PC-3 (cell line): ENCODE data around the gene MMGT1. TPM values are rescaled to one million over a fixed set of nuclear protein-coding genes. Genes with fewer than 3 reads are reported as not detected.

Experiments used
- ATAC-seq: fragments of 200-7000 bp; cut with Tn5 transposase; 2 replicates; pipeline ENCODE4 v1.9.1; 2020; ENCODE audit warnings: mild to moderate bottlenecking, moderate library complexity
- BruUV-seq: library from RNA; stranded (reverse); fragments of 400-500 nt; replicated peaks from 2 replicates; lab custom pipeline; 2021; lab: Mats Ljungman, UMichigan
- CTCF ChIA-PET: fragments of 300-600 bp; sonication (Branson Sonifier 250); formaldehyde crosslinking; loops from one replicate; lab custom pipeline; 2022; ENCODE audit warnings: antibody characterized with exemption; lab: Charles Lee
- POLR2A ChIA-PET: fragments of 300-600 bp; sonication (Branson Sonifier 250); formaldehyde crosslinking; loops from one replicate; lab custom pipeline; 2022; ENCODE audit warnings: antibody characterized with exemption; ENCODE audit not compliant: unreplicated experiment; lab: Charles Lee
- DNase-seq: peaks from one replicate; pipeline ENCODE4 v3.0.0-alpha.2; 2015
- H2AFZ ChIP-seq: fragments of 300-600 bp; sonication (generic); 2 replicates; pipeline ENCODE4 v1.6.0; 2016; ENCODE audit warnings: antibody characterized with exemption, low read length
- H3F3A ChIP-seq: fragments of 300-600 bp; sonication (generic); one replicate; pipeline ENCODE4 v1.6.0; 2017; ENCODE audit warnings: antibody characterized with exemption, low read length, control low read depth, mild to moderate bottlenecking; ENCODE audit not compliant: unreplicated experiment
- H3K27ac ChIP-seq: fragments of 300-600 bp; sonication (generic); 2 replicates; pipeline ENCODE4 v1.5.1; 2016; ENCODE audit warnings: mild to moderate bottlenecking, low read length
- H3K27me3 ChIP-seq: fragments of 300-600 bp; sonication (generic); 2 replicates; pipeline ENCODE4 v1.6.1; 2016; ENCODE audit warnings: low read length, mixed read lengths
- H3K36me3 ChIP-seq: fragments of 300-600 bp; sonication (generic); 2 replicates; pipeline ENCODE4 v1.6.1; 2016; ENCODE audit warnings: low read depth, mixed run types, low read length, mixed read lengths
- H3K4me1 ChIP-seq: fragments of 300-600 bp; sonication (generic); 2 replicates; pipeline ENCODE4 v1.5.1; 2016; ENCODE audit warnings: low read length; ENCODE audit not compliant: insufficient read depth
- H3K4me2 ChIP-seq: fragments of 300-600 bp; sonication (generic); 2 replicates; pipeline ENCODE4 v1.6.0; 2016; ENCODE audit warnings: low read length
- H3K4me3 ChIP-seq: fragments of 300-600 bp; sonication (generic); 2 replicates; pipeline ENCODE4 v1.5.1; 2016; ENCODE audit warnings: mild to moderate bottlenecking, low read length, mixed read lengths
- H3K79me2 ChIP-seq: fragments of 300-600 bp; sonication (generic); 2 replicates; pipeline ENCODE4 v1.6.1; 2017; ENCODE audit warnings: low read length, mixed read lengths
- H3K9ac ChIP-seq: fragments of 300-600 bp; sonication (generic); 2 replicates; pipeline ENCODE4 v1.6.0; 2016; ENCODE audit warnings: mild to moderate bottlenecking, low read length
- H3K9me2 ChIP-seq: fragments of 300-600 bp; sonication (generic); replicated peaks from 2 replicates; pipeline ENCODE4 v1.6.1; 2016; ENCODE audit warnings: mixed run types, low read length, mixed read lengths
- H3K9me3 ChIP-seq: fragments of 300-600 bp; sonication (generic); 2 replicates; pipeline ENCODE4 v1.6.1; 2016; ENCODE audit warnings: low read length, mixed read lengths
- H4K20me1 ChIP-seq: fragments of 300-600 bp; sonication (generic); 2 replicates; pipeline ENCODE4 v1.6.1; 2016; ENCODE audit warnings: low read length, mixed read lengths
- CTCF ChIP-seq: fragments of 300-600 bp; sonication (generic); conservative IDR thresholded peaks from 2 replicates; pipeline ENCODE4 v1.5.1; 2017; ENCODE audit warnings: antibody characterized with exemption, low read depth, mild to moderate bottlenecking, low read length
- EZH2 ChIP-seq: fragments of 300-600 bp; sonication (generic); IDR thresholded peaks from one replicate; pipeline ENCODE4 v1.6.1; 2017; ENCODE audit warnings: antibody characterized with exemption, mild to moderate bottlenecking, low read length; ENCODE audit not compliant: unreplicated experiment
- EZH2phosphoT487 ChIP-seq: fragments of 300-600 bp; sonication (generic); IDR thresholded peaks from 2 replicates; pipeline ENCODE4 v1.6.1; 2018; ENCODE audit warnings: mild to moderate bottlenecking, antibody characterized with exemption, low read length, borderline replicate concordance
- intact Hi-C: fragments of 100-400 bp; cut with micrococcal nuclease; formaldehyde crosslinking; loops from 2 replicates; pipeline ENCODE4 v1.9.0; 2023
- total RNA-seq: library from RNA; depleted of rRNA; stranded (reverse); fragments of >200 nt; gene quantifications from 2 replicates; pipeline ENCODE4 v1.2.3, GENCODE V29; 2014; rRNA removed

MMGT1 gene
- total RNA-seq, 1 experiment from 2014 or later: 23.1 TPM

- CTCF ChIA-PET: no interaction called here
- H3K4me3 ChIP-seq: no peak overlapping the region
- H3K79me2 ChIP-seq: no peaks in the 10 kb centered on the region
Measured at GRCh38 chrX:135914404-135914803, 59.4 kb downstream of the MMGT1 start.

More at GRCh38 chrX:135914404-135914803, 59.4 kb downstream of the MMGT1 start:
- Histone ChIP-seq H3K36me3 (no peaks in the 10 kb centered on the region), H3K4me1 (no peaks in the 10 kb centered on the region), H3K27me3 (peaks cover 83% of the 10 kb centered on the region), H3K9ac (no peak overlapping the region), H2AFZ (no peak overlapping the region), H3K9me2 (no peaks in the 10 kb centered on the region), H3K9me3 (no peaks in the 10 kb centered on the region), H3K27ac (no peak overlapping the region), H3K4me2 (no peak overlapping the region), H4K20me1 (no peaks in the 10 kb centered on the region), H3F3A (no peaks in the 10 kb centered on the region)
- BruUV-seq: no TSS peak
- DNase-seq (no peak), ATAC-seq (no peak)
- intact Hi-C loops: no loop called here
- POLR2A ChIA-PET: no interaction called here
- TF ChIP-seq CTCF (no peak), EZH2phosphoT487 (no peak), EZH2 (no peak)

Other genes with a start within 250 kb of the MMGT1 start
- not detected in 2 replicates for gene CT45A3, start 205.8 kb downstream of the MMGT1 start, total RNA-seq
- not detected in 2 replicates for gene CT45A5, start 188.5 kb downstream of the MMGT1 start, total RNA-seq
- gene CT45A6, start 171.2 kb downstream of the MMGT1 start, total RNA-seq: not detected in 2 replicates
- not detected in 2 replicates for gene CT45A2, start 154.0 kb downstream of the MMGT1 start, total RNA-seq
- gene CT45A7, start 136.7 kb downstream of the MMGT1 start, total RNA-seq: not detected in 2 replicates
- gene CT45A8, start 119.5 kb downstream of the MMGT1 start, total RNA-seq: not detected in 2 replicates
- gene CT45A9, start 102.2 kb downstream of the MMGT1 start, total RNA-seq: not detected in 2 replicates
- not detected in 2 replicates for gene CT45A10, start 80.5 kb downstream of the MMGT1 start, total RNA-seq
- gene SAGE1, start 80.3 kb downstream of the MMGT1 start, total RNA-seq: not detected in 2 replicates
- 13.4 and 14.4 TPM in 2 replicates for gene SLC9A6, start 11.4 kb upstream of the MMGT1 start, total RNA-seq
- gene FHL1, start 173.5 kb upstream of the MMGT1 start, total RNA-seq: 42.4 and 51.8 TPM in 2 replicates